NB4 (cell line): ENCODE data around the gene L3MBTL2.

Experiments used
- DNase-seq: peaks from one replicate; pipeline ENCODE4 v3.0.0; 2010; ENCODE audit warnings: low read depth
- H3K4me3 ChIP-seq: one replicate; pipeline ENCODE4 v1.5.1; 2011; ENCODE audit warnings: mild to moderate bottlenecking, low read depth, low read length, moderate library complexity
- CTCF ChIP-seq: IDR thresholded peaks from one replicate; pipeline ENCODE4 v1.5.1; 2012; ENCODE audit warnings: low read depth, low read length
- MAX ChIP-seq: IDR thresholded peaks from 2 replicates; pipeline ENCODE4 v1.6.1; 2011; ENCODE audit warnings: low read depth, low read length
- MYC ChIP-seq: IDR thresholded peaks from 2 replicates; pipeline ENCODE4 v1.6.1; 2011; ENCODE audit warnings: low read depth, low read length
- POLR2A ChIP-seq: IDR thresholded peaks from 2 replicates; pipeline ENCODE4 v1.6.1; 2011; ENCODE audit warnings: mild to moderate bottlenecking; ENCODE audit not compliant: insufficient read length; ENCODE audit errors: extremely low read depth

Gene L3MBTL2

GRCh38 chr22:41260871-41261270, 55.8 kb downstream of the L3MBTL2 start:
- TF ChIP-seq MYC (no peak), POLR2A (no peak), CTCF (no peak), MAX (no peak)
- no peak overlapping the region for H3K4me3 ChIP-seq
- DNase-seq = no peak

- TF ChIP-seq MAX (no peak), MYC (no peak), CTCF (no peak), POLR2A (no peak)
- DNase-seq = no peak
Measured at GRCh38 chr22:41261541-41262249, 56.6 kb downstream of the L3MBTL2 start.

GRCh38 chr22:41262250-41262765, 57.2 kb downstream of the L3MBTL2 start:
- DNase-seq = no peak
- no peak overlapping the region for H3K4me3 ChIP-seq
- TF ChIP-seq MYC = no peak
- TF ChIP-seq POLR2A = no peak
- no peak for TF ChIP-seq CTCF
- no peak for TF ChIP-seq MAX

More at GRCh38 chr22:41261541-41262249, 56.6 kb downstream of the L3MBTL2 start:
- no peak overlapping the region for H3K4me3 ChIP-seq

GRCh38 chr22:41263704-41264103, 58.6 kb downstream of the L3MBTL2 start:
- TF ChIP-seq CTCF = no peak
- TF ChIP-seq MYC = no peak
- no peak for TF ChIP-seq MAX
- TF ChIP-seq POLR2A = no peak
- DNase-seq = no peak
- no peak overlapping the region for H3K4me3 ChIP-seq

GRCh38 chr22:41264408-41264941, 59.4 kb downstream of the L3MBTL2 start:
- DNase-seq = no peak
- no peak for TF ChIP-seq MYC
- no peak for TF ChIP-seq CTCF
- no peak overlapping the region for H3K4me3 ChIP-seq
